Astrocyte (in vitro differentiated cells and primary cell): ENCODE results near the gene CHKA.

Experiments used
- CTCF ChIP-seq: IDR thresholded peaks from 2 replicates; pipeline ENCODE4 v1.5.1; 2011; ENCODE audit warnings: low read depth, mild to moderate bottlenecking, inconsistent platforms, low read length, moderate library complexity; ENCODE audit not compliant: insufficient read depth
- EZH2 ChIP-seq: IDR thresholded peaks from 2 replicates; pipeline ENCODE4 v1.6.1; 2012; ENCODE audit warnings: mild to moderate bottlenecking, low read length, inconsistent platforms; ENCODE audit not compliant: insufficient read depth

GRCh38 chr11:68021167-68021787 is 99.9 kb downstream of the CHKA start:
- TF ChIP-seq CTCF (no peak), EZH2 (no peak)
